T follicular helper cell (primary cell): Measurements from ENCODE around the gene FXR1.

Experiments
- DNase-seq: peaks from one replicate; pipeline ENCODE4 v3.0.0-alpha.2; 2020; ENCODE audit warnings: low read depth

The FXR1 gene

GRCh38 chr3:181007262-181007661 lies 94.8 kb downstream of the FXR1 start:
- no peak for DNase-seq

GRCh38 chr3:181008796-181009195 lies 96.3 kb downstream of the FXR1 start:
- DNase-seq: no peak

- no peak for DNase-seq
These were observed 96.8 kb downstream of the FXR1 start for GRCh38 chr3:181009225-181009624.

- DNase-seq: no peak
These were observed 105.2 kb downstream of the FXR1 start for GRCh38 chr3:181017690-181018089.

- DNase-seq: no peak
These were observed 112.7 kb downstream of the FXR1 start for GRCh38 chr3:181025204-181025603.

- no peak for DNase-seq
These were observed 118.5 kb downstream of the FXR1 start for GRCh38 chr3:181030948-181031347.
